Cardiac fibroblast (primary cell): Measurements from ENCODE around the gene NCLN.

Experiments used
- DNase-seq, 2 donors: peaks; one replicate each; pipeline versions ENCODE4 v3.0.0 to v3.0.0-alpha.2; 2010; ENCODE audit warnings: low read depth in 2 of 2
- H3K4me3 ChIP-seq, 2 donors: replicated peaks in 1 of 2; 1 replicate in 1 of 2; 2 replicates in 1 of 2; pipeline ENCODE4 v1.5.1; 2011; ENCODE audit warnings: low read depth in 2 of 2, low read length in 2 of 2, mild to moderate bottlenecking in 2 of 2, moderate library complexity in 1 of 2
- TF ChIP-seq, protein P1 (sequence below): IDR thresholded peaks from one replicate; pipeline ENCODE4 v1.5.1; 2011; ENCODE audit warnings: low read depth, mild to moderate bottlenecking, low read length, inconsistent platforms

The NCLN gene

GRCh38 chr19:3142292-3142670, 43.4 kb upstream of the NCLN start:
- TF ChIP-seq, protein P1, sequence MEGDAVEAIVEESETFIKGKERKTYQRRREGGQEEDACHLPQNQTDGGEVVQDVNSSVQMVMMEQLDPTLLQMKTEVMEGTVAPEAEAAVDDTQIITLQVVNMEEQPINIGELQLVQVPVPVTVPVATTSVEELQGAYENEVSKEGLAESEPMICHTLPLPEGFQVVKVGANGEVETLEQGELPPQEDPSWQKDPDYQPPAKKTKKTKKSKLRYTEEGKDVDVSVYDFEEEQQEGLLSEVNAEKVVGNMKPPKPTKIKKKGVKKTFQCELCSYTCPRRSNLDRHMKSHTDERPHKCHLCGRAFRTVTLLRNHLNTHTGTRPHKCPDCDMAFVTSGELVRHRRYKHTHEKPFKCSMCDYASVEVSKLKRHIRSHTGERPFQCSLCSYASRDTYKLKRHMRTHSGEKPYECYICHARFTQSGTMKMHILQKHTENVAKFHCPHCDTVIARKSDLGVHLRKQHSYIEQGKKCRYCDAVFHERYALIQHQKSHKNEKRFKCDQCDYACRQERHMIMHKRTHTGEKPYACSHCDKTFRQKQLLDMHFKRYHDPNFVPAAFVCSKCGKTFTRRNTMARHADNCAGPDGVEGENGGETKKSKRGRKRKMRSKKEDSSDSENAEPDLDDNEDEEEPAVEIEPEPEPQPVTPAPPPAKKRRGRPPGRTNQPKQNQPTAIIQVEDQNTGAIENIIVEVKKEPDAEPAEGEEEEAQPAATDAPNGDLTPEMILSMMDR: no peak
- peak; percentile 79 to 95 for DNase-seq
- no peak overlapping the region for H3K4me3 ChIP-seq

- DNase-seq: no peak
- TF ChIP-seq, protein P1: no peak
- H3K4me3 ChIP-seq: no peak overlapping the region
These were observed 42.9 kb upstream of the NCLN start for GRCh38 chr19:3142781-3143337.

DNA sequence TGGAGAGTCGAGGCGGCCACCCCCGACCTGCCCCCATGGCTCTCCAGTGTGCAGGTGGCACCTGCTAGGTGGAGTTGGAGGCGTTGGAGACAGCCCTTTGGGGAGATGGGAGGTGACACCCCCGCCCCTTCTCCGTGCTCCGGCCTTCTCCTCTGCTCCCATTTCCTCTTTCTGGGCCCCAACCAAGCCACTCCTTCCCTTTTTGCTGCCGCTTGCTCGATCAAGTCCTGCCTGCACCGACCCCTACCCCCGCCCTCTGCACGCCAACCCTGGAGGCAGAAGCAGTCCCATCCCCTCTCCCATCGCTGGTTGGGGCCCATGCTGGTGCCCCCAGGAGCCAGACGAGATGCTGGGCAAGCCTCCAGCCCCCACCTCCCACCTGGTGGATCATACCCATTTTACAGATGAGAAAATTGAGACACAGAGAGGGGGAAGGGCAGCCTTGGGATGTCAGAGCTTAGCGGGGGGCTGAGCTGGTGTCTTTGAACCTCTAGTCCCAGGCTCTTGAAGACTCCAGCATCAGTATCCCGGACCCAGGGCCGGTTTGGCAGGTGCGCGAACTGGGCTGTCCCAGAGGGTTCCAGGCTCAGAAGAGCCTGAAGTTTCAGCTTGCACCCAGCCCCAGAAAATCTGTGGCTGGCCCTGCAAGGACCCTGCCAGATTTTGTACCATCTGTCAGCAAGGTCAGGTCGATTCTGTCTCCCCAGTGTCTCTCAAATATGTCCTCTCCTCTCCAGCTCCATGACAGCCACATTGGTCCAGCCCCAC, 39.6 kb upstream of the NCLN start:
- TF ChIP-seq, protein P1: no peak
- H3K4me3 ChIP-seq: no peak overlapping the region
- DNase-seq: no peak

DNA sequence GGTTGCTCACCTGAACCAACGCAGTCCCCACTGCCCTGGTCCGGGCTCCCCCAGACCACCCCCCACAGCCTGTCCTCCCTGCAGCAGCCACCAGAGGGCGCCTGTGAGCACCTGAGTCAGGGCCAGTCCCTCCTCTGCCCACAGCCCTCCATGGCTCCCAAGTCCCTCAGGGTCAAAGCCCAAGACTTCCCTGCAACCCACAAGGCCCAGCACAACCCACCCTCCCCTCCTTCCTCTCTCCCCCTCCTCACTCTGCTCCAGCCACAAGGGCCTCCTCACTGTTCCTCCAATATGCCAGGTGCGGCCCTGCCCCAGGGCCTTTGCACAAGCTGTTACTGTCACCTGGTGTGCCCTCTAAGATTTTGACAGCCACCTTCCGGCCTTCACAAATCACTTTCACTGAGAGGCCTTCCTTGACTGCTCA, 39.0 kb upstream of the NCLN start:
- TF ChIP-seq, protein P1: peak; percentile 86
- H3K4me3 ChIP-seq: no peak overlapping the region
- no peak for DNase-seq

DNA sequence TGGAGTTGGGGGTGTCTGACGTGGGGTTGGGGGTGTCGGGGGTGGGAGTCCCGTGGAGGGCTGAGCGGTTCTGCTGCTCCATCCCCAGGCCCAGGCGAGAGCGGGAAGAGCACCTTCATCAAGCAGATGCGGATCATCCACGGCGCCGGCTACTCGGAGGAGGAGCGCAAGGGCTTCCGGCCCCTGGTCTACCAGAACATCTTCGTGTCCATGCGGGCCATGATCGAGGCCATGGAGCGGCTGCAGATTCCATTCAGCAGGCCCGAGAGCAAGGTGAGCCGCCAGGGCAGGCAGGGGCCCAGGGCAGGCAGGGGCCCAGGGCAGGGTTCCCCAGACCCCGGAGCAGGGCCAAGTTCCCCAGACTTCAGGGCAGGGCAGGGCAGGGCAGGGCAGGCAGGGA, 37.2 kb upstream of the NCLN start:
- no peak for DNase-seq
- no peak overlapping the region for H3K4me3 ChIP-seq
- TF ChIP-seq, protein P1: no peak

DNA sequence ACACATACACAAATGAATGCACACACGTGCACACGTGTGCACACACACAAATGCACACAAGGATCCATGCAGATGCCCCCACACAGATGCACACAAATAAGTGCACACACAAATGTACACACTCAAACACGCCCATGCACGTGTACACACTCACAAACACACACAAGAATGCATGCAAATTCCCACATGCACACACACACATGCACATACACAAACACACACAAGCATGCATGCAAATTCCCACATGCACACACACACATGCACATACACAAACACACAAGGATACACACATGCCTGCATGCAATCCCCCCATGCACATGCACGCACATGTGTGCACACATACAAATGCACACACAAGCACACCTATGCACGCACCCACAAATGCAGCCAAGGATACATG, 36.6 kb upstream of the NCLN start:
- TF ChIP-seq, protein P1: no peak
- H3K4me3 ChIP-seq: no peak overlapping the region
- no peak for DNase-seq
